ENCODE data around the gene LSM3.

- TF ChIP-seq GATA2 (CRISPR knock-in tag; IDR thresholded peaks at IDR 0.05) (no peak), BRF2 (IDR thresholded peaks at IDR 0.05; ENCODE audit: borderline replicate concordance, insufficient read depth, insufficient read length) (no peak), HDAC2 (IDR thresholded peaks at IDR 0.05) (no peak), POLR2A (conservative IDR thresholded peaks at IDR 0.05) (no peak)
Observed at GRCh38 chr3:14141602-14142341, 36.8 kb upstream of the LSM3 start.

All from K562 (cell line).